ENCODE measurements around the gene DNASE1L3. TPM values are rescaled to one million over a fixed set of nuclear protein-coding genes. Genes with fewer than 3 reads are reported as not detected.

DNASE1L3 gene
- total and polyA plus RNA-seq, 2 of the 8 experiments (the other 6 are each of a cell fraction or from before 2014, with no cell fraction given) = not detected

GRCh38 chr3:58250093-58250707 lies 39.4 kb upstream of the DNASE1L3 start (continued):
- TF ChIP-seq SAP30 (IDR thresholded peaks at IDR 0.05; ENCODE audit: insufficient read depth, insufficient replicate concordance, low read length) (no peak), RFX5 (IDR thresholded peaks at IDR 0.05; ENCODE audit: borderline replicate concordance, low read depth, low read length) (no peak), SP4 (IDR thresholded peaks at IDR 0.05; ENCODE audit: low read length) (no peak)

Data from H1 (cell line).